Epidermal melanocyte (primary cell): Measurements from ENCODE around the gene YAP1.
A peak's percentile ranks its signal among the peaks of the same experiment; 100 is the strongest.

Experiments used
- DNase-seq: peaks from one replicate; pipeline ENCODE4 v3.0.0; 2011; ENCODE audit warnings: low spot score; ENCODE audit not compliant: insufficient read length

Gene YAP1

GRCh38 chr11:102109896-102110760 is at the start of gene YAP1:
TSS of gene YAP1 (plus strand) at chr11:102110447. CDS start at chr11:102110849, 402 bp downstream.
- peak; percentile 42 for DNase-seq

GRCh38 chr11:102061276-102061675 is 49.0 kb upstream of the YAP1 start:
- DNase-seq = no peak

- DNase-seq = no peak
Measured at GRCh38 chr11:102062106-102062505, 48.1 kb upstream of the YAP1 start.

- no peak for DNase-seq
Measured at GRCh38 chr11:102064316-102064715, 45.9 kb upstream of the YAP1 start.

GRCh38 chr11:102070766-102071165 is 39.5 kb upstream of the YAP1 start:
- DNase-seq = no peak

- DNase-seq = no peak
Measured at GRCh38 chr11:102071497-102072472, 38.5 kb upstream of the YAP1 start.

- no peak for DNase-seq
Measured at GRCh38 chr11:102073253-102073652, 37.0 kb upstream of the YAP1 start.

GRCh38 chr11:102079625-102080024 is 30.6 kb upstream of the YAP1 start:
- DNase-seq = no peak

- peak; percentile 27 for DNase-seq
Measured at GRCh38 chr11:102081313-102081712, 28.9 kb upstream of the YAP1 start.

- DNase-seq = no peak
Measured at GRCh38 chr11:102085864-102086551, 24.2 kb upstream of the YAP1 start.

GRCh38 chr11:102097186-102097585 is 13.1 kb upstream of the YAP1 start:
- no peak for DNase-seq

- DNase-seq = no peak
Measured at GRCh38 chr11:102099755-102100154, 10.5 kb upstream of the YAP1 start.

GRCh38 chr11:102108734-102109440 is 1.4 kb upstream of the YAP1 start:
- no peak for DNase-seq

- DNase-seq = no peak
Measured at GRCh38 chr11:102110761-102111010, 439 bp downstream of the YAP1 start.

- peak; percentile 45 for DNase-seq
Measured at GRCh38 chr11:102111011-102111786, 952 bp downstream of the YAP1 start.

- peak; percentile 33 for DNase-seq
Measured at GRCh38 chr11:102111787-102112508, 1.7 kb downstream of the YAP1 start.

GRCh38 chr11:102112509-102112821 is 2.2 kb downstream of the YAP1 start:
- no peak for DNase-seq

- DNase-seq = no peak
Measured at GRCh38 chr11:102114032-102114431, 3.8 kb downstream of the YAP1 start.

GRCh38 chr11:102115557-102115956 is 5.3 kb downstream of the YAP1 start:
- DNase-seq = no peak
